ENCODE data around the gene APOBEC2. TPM values are rescaled to one million over a fixed set of nuclear protein-coding genes. Genes with fewer than 3 reads are reported as not detected.

Gene APOBEC2
- total RNA-seq, 1 experiment from 2014 or later, result not detected

DNA sequence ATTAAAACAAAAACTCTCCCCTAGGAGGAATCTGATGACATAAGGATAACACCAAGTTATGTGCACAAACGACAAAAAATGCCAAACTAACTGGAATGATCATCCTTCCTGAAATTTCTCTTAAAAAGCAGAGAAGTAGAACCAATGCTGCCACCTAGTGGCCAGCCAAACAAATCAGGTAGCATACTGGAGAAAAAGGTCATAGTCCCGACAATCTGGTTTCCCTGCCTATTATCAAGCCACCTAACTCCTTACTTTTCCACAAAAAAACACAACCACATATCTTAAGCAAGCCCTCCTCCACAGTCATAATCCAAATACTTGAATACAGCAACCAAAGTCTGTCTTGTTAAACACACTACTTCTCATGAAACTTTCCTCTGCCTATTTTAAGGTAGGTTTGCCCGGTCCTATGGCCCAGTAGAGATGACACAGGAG, 13.9 kb downstream of the APOBEC2 start:
- Histone ChIP-seq H3K36me3 (ENCODE audit: control insufficient read depth in 1 of 2, insufficient read depth in 2 of 2, low read length in 2 of 2) (peaks cover 0 to 10% of the 10 kb centered on the region in 2 experiments; a peak in 2 of 4 replicates), H3K4me2 (ENCODE audit: low read length) (no peak overlapping the region), H3K79me2 (ENCODE audit: insufficient read depth, low read length) (peaks cover 12% of the 10 kb centered on the region), H3K27ac (ENCODE audit: low read depth, low read length) (no peak overlapping the region), H3K9ac (ENCODE audit: low read length) (no peak overlapping the region), H2AFZ (ENCODE audit: low read depth, low read length, poor library complexity, severe bottlenecking) (no peak overlapping the region), H3K27me3 (ENCODE audit: insufficient read depth, low read length) (no peaks in the 10 kb centered on the region), H3K9me2 (ENCODE audit: insufficient read depth) (no peaks in the 10 kb centered on the region), H3K9me3 (ENCODE audit: control insufficient read depth in 1 of 2, insufficient read depth in 1 of 2, low read depth in 1 of 2, low read length in 2 of 2) (no peaks in the 10 kb centered on the region), H3K4me1 (ENCODE audit: control insufficient read depth in 1 of 2, insufficient read depth in 2 of 2, low read length in 2 of 2) (peaks cover 0 to 6% of the 10 kb centered on the region in 2 experiments; a peak in 1 of 4 replicates), H3K4me3 (replicated peaks in 1 of 2; ENCODE audit: low read depth in 1 of 2, low read length in 2 of 2) (no peak overlapping the region), H4K20me1 (ENCODE audit: insufficient read depth) (no peaks in the 10 kb centered on the region)
- RAD21 ChIA-PET (ENCODE audit: low non-redundant PET in 1 of 2, low total read pairs in 2 of 2, uncharacterized antibody in 2 of 2, unreplicated experiment in 2 of 2), result no interaction called here
- POLR2A ChIA-PET, result no interaction called here
- TF ChIP-seq POLR2A (IDR thresholded peaks at IDR 0.05; ENCODE audit: borderline replicate concordance, extremely low read depth, insufficient read depth, insufficient read length), result no peak
- TF ChIP-seq, protein P1, sequence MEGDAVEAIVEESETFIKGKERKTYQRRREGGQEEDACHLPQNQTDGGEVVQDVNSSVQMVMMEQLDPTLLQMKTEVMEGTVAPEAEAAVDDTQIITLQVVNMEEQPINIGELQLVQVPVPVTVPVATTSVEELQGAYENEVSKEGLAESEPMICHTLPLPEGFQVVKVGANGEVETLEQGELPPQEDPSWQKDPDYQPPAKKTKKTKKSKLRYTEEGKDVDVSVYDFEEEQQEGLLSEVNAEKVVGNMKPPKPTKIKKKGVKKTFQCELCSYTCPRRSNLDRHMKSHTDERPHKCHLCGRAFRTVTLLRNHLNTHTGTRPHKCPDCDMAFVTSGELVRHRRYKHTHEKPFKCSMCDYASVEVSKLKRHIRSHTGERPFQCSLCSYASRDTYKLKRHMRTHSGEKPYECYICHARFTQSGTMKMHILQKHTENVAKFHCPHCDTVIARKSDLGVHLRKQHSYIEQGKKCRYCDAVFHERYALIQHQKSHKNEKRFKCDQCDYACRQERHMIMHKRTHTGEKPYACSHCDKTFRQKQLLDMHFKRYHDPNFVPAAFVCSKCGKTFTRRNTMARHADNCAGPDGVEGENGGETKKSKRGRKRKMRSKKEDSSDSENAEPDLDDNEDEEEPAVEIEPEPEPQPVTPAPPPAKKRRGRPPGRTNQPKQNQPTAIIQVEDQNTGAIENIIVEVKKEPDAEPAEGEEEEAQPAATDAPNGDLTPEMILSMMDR (IDR thresholded peaks at IDR 0.05 in 2 of 3, conservative IDR thresholded peaks at IDR 0.05 in 1 of 3; ENCODE audit: borderline replicate concordance in 1 of 3, insufficient read depth in 1 of 3, low read depth in 2 of 3, low read length in 2 of 3), result peak; percentile 65 to 87 (median 74); a peak in 5 of 6 replicates
- peak; percentile 72 for TF ChIP-seq RAD21 (IDR thresholded peaks at IDR 0.05; ENCODE audit: low read depth)
- no peak for TF ChIP-seq POLR2AphosphoS5 (IDR thresholded peaks at IDR 0.05; ENCODE audit: low read depth, low read length)
- intact Hi-C loops (cut with micrococcal nuclease), result loop anchor here (1.0 to 5.0 kb wide), 3 partner anchors 61 to 1720 kb away; no protein-coding TSS in a partner anchor
- peak; percentile 70 for DNase-seq (ENCODE audit: low read depth, low spot score)
- CTCF ChIA-PET, result no interaction called here
- no TSS peak for BruUV-seq (replicated peaks)
- ATAC-seq, result no peak

DNA sequence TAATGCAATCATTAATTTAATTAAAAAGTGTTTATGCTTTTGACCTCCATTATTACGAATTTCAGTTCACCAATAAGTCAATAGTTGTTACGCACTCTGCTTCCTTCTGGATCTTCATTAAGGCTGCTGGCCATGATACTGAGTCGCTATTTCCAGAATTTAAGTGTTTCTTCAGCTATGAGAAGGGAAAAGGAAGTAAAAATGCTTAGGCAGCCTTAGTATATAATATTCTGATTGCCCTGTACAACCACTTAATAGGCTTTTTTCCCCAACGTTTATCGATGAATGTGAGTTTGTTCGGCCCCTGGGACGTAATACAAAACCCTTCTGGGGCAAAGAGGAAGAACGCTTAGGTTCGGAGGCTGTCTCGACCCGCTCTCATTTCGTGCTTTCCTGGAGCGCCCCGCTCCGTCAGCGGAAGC, 18.5 kb downstream of the APOBEC2 start:
- intact Hi-C loops (cut with micrococcal nuclease), result no loop called here
- ATAC-seq (no peak), DNase-seq (ENCODE audit: low read depth, low spot score) (no peak)
- peak overlapping the region; percentile 94 for H3K9ac ChIP-seq (ENCODE audit: low read length)
- H2AFZ ChIP-seq (ENCODE audit: low read depth, low read length, poor library complexity, severe bottlenecking), result no peak overlapping the region
- peak overlapping the region; percentile 93 for H3K4me2 ChIP-seq (ENCODE audit: low read length)
- peak overlapping the region; percentile 67 to 77 for H3K4me3 ChIP-seq (replicated peaks in 1 of 2; ENCODE audit: low read depth in 1 of 2, low read length in 2 of 2)
- peaks cover 45% of the 10 kb centered on the region for H3K79me2 ChIP-seq (ENCODE audit: insufficient read depth, low read length)
- H4K20me1 ChIP-seq (ENCODE audit: insufficient read depth), result no peaks in the 10 kb centered on the region
- peaks cover 7 to 16% of the 10 kb centered on the region in 2 experiments; a peak in 3 of 4 replicates for H3K4me1 ChIP-seq (ENCODE audit: control insufficient read depth in 1 of 2, insufficient read depth in 2 of 2, low read length in 2 of 2)
- BruUV-seq (replicated peaks), result TSS peak; percentile 60
- ChIA-PET POLR2A (no interaction called here), CTCF (interaction anchor here (2.8 kb wide), 1 partner anchor 31 kb away, joined by 9 read pairs; the partner anchor contains the start of gene UNC5CL), RAD21 (ENCODE audit: low non-redundant PET in 1 of 2, low total read pairs in 2 of 2, uncharacterized antibody in 2 of 2, unreplicated experiment in 2 of 2) (no interaction called here)
- H3K9me2 ChIP-seq (ENCODE audit: insufficient read depth), result no peaks in the 10 kb centered on the region
- TF ChIP-seq ZFX (IDR thresholded peaks at IDR 0.05) (no peak), RAD21 (IDR thresholded peaks at IDR 0.05; ENCODE audit: low read depth) (no peak), CBX3 (IDR thresholded peaks at IDR 0.05; ENCODE audit: low read depth) (0 out of 2 replicates have a peak, but pooled peaks have one; percentile 6), SIN3A (IDR thresholded peaks at IDR 0.05; ENCODE audit: low read depth) (0 out of 2 replicates have a peak, but pooled peaks have one; percentile 55), ZNF274 (IDR thresholded peaks at IDR 0.05; ENCODE audit: low read depth, low read length) (no peak), YY1 (IDR thresholded peaks at IDR 0.05; ENCODE audit: extremely low read depth, insufficient replicate concordance, low read depth, low read length) (no peak), ELF1 (IDR thresholded peaks at IDR 0.05; ENCODE audit: borderline replicate concordance, low read depth) (no peak), EZH2phosphoT487 (IDR thresholded peaks at IDR 0.05; ENCODE audit: borderline replicate concordance) (no peak), POLR2AphosphoS5 (IDR thresholded peaks at IDR 0.05; ENCODE audit: low read depth, low read length) (peak; percentile 74; the same call in 1 of the 2 replicates), SP1 (IDR thresholded peaks at IDR 0.05; ENCODE audit: low read depth) (no peak)
- TF ChIP-seq, protein P2, sequence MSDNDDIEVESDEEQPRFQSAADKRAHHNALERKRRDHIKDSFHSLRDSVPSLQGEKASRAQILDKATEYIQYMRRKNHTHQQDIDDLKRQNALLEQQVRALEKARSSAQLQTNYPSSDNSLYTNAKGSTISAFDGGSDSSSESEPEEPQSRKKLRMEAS (IDR thresholded peaks at IDR 0.05), result 0 out of 2 replicates have a peak, but pooled peaks have one; percentile 9
- TF ChIP-seq, protein P1 (IDR thresholded peaks at IDR 0.05 in 2 of 3, conservative IDR thresholded peaks at IDR 0.05 in 1 of 3; ENCODE audit: borderline replicate concordance in 1 of 3, insufficient read depth in 1 of 3, low read depth in 2 of 3, low read length in 2 of 3), result no peak
- peak overlapping the region; percentile 98 for H3K27ac ChIP-seq (ENCODE audit: low read depth, low read length)
- no peaks in the 10 kb centered on the region for H3K36me3 ChIP-seq (ENCODE audit: control insufficient read depth in 1 of 2, insufficient read depth in 2 of 2, low read length in 2 of 2)
- H3K9me3 ChIP-seq (ENCODE audit: control insufficient read depth in 1 of 2, insufficient read depth in 1 of 2, low read depth in 1 of 2, low read length in 2 of 2), result no peaks in the 10 kb centered on the region
- H3K27me3 ChIP-seq (ENCODE audit: insufficient read depth, low read length), result no peaks in the 10 kb centered on the region
